SK-N-MC (cell line): ENCODE data around the gene BAHCC1.

Experiments used
- EZH2 ChIP-seq: fragments of 200-600 bp; sonication (generic); IDR thresholded peaks from one replicate; pipeline ENCODE4 v1.6.1; 2017; ENCODE audit warnings: antibody characterized with exemption
- POLR2AphosphoS5 ChIP-seq: IDR thresholded peaks from 2 replicates; pipeline ENCODE4 v1.6.1; 2012; ENCODE audit warnings: mild to moderate bottlenecking, low read depth, low read length, borderline replicate concordance

DNA sequence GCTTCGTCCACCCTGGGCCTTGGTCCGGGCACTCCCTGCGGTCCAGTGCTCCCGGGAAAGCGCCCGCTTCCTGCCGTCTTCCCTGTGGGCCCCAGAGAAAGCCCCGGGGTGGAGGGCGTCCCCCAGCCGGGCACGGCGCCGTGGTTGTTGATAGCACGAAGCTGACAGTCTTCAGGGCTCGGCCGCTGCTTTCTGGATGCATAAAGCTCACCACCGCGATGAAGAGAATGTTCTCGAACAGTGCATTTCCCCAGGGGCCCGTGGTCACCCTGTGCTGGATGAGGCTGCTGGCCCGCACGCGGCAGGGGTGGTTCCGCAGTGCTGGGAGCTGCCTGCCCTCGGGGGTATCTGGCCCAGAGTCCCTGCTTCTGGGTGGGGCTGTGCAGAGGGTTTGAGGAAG lies 53.2 kb downstream of the BAHCC1 start:
- no peak for TF ChIP-seq EZH2
- no peak for TF ChIP-seq POLR2AphosphoS5
